AG04449 (cell line): ENCODE measurements around the gene METTL21C.

ENCODE experiments used
- CTCF ChIA-PET: fragments of 350-600 bp; formaldehyde crosslinking; extraction: SDS; loops from one replicate; lab custom pipeline; 2021; ENCODE audit warnings: antibody characterized with exemption; lab: Yijun Ruan, JAX
- POLR2A ChIA-PET: fragments of 400-600, 350-600 bp; formaldehyde crosslinking; extraction: SDS; loops from one replicate; lab custom pipeline; 2020; ENCODE audit warnings: antibody characterized with exemption, inconsistent platforms; lab: Yijun Ruan, JAX
- DNase-seq: peaks from one replicate; pipeline ENCODE4 v3.0.0-alpha.2; 2010; ENCODE audit warnings: low read depth, low spot score
- H3K4me3 ChIP-seq: 2 replicates; pipeline ENCODE4 v1.5.1; 2011; ENCODE audit warnings: low read depth, mild to moderate bottlenecking, control low read depth, low read length
- TF ChIP-seq, protein P1 (sequence below): IDR thresholded peaks from one replicate; pipeline ENCODE4 v1.5.1; 2011; ENCODE audit warnings: mild to moderate bottlenecking, moderate library complexity, low read length, control low read depth, inconsistent platforms; ENCODE audit not compliant: insufficient read depth; ENCODE audit errors: missing control alignments

METTL21C gene

DNA sequence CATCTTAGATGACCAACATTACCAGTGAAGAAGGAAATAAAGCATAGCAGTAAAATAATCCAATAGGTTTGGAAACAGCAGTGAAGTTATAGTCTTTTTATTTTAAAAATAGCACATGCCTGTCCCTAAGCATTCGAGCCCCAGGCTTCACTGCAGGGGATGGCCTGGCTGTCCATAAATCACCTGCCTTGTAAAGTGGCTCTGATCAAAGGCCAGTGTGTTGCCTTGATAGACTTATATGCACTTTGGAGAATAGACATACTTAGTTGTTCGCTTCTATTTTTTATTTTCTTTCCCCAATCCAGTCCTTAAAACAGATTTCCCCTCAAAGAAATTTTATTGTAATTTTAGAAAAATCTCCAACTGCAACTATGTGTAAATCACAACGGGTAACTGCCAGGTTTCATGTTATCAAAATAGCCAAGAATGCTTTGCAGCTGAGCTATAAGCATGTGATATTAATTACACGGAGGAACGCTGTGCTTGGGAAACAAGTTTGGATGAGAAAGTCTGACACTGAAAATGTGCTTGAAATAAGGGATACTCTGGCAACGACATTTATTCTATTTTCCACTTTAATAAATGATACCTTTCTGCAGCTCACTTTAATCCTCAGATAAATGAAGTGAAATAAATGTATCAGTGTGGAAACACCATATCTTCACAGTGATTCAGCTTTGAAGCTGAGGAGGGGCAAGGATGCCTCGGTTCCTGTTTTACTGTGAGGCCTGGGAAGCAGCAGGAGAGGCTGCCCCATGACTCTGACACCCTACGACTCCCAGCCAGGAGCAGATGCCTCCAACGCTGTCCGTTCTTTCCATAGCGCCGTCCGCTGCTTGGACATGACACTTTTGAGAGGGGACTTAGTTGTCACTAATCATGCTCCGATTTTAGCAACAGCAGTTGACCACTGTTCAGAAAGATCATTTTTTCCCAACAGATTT lies 5.5 kb upstream of the METTL21C start:
- DNase-seq: no peak
- no peak overlapping the region for H3K4me3 ChIP-seq
- TF ChIP-seq, protein P1, sequence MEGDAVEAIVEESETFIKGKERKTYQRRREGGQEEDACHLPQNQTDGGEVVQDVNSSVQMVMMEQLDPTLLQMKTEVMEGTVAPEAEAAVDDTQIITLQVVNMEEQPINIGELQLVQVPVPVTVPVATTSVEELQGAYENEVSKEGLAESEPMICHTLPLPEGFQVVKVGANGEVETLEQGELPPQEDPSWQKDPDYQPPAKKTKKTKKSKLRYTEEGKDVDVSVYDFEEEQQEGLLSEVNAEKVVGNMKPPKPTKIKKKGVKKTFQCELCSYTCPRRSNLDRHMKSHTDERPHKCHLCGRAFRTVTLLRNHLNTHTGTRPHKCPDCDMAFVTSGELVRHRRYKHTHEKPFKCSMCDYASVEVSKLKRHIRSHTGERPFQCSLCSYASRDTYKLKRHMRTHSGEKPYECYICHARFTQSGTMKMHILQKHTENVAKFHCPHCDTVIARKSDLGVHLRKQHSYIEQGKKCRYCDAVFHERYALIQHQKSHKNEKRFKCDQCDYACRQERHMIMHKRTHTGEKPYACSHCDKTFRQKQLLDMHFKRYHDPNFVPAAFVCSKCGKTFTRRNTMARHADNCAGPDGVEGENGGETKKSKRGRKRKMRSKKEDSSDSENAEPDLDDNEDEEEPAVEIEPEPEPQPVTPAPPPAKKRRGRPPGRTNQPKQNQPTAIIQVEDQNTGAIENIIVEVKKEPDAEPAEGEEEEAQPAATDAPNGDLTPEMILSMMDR: no peak
- POLR2A ChIA-PET: no interaction called here
- CTCF ChIA-PET: no interaction called here

DNA sequence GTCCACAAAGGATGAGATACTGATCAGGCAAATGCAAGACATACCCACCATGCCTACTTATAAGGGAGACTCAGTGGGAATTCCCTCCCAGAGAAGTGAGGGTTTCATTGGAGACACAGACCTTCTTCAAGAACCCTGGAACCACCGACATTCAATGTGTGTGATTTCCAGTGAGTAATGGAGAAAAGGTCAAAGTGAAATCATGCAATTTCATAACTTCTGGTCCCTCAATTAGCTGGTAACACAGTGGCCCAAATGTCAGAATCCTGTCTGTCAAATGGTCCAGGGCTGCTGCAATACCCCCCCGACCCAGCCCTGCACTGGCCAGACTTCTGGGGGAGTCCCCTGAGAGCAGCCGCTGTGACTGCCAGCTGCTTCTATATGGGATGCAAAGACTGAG lies 4.7 kb upstream of the METTL21C start:
- DNase-seq: no peak
- POLR2A ChIA-PET: no interaction called here
- CTCF ChIA-PET: no interaction called here

DNA sequence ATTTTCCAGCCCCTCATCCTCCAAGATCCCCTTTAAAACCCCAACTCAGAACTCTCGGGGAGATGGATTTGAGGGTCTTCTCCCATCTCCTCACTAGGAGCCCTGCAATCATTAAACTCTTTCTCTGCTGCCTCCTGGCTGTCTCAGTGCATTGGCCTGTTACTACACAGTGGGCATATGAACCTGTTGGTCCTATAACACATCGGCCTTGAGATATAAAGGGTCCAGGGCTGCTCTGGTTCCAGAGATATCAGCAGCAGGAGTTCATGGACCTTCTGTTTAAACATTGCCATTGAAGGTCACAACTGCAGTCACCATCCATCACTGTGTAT lies 3.8 kb upstream of the METTL21C start:
- H3K4me3 ChIP-seq: no peak overlapping the region
- POLR2A ChIA-PET: no interaction called here
- TF ChIP-seq, protein P1: no peak
- CTCF ChIA-PET: no interaction called here
- DNase-seq: no peak

More for the DNA sequence above, 4.7 kb upstream of the METTL21C start:
- TF ChIP-seq, protein P1: no peak
- H3K4me3 ChIP-seq: no peak overlapping the region

DNA sequence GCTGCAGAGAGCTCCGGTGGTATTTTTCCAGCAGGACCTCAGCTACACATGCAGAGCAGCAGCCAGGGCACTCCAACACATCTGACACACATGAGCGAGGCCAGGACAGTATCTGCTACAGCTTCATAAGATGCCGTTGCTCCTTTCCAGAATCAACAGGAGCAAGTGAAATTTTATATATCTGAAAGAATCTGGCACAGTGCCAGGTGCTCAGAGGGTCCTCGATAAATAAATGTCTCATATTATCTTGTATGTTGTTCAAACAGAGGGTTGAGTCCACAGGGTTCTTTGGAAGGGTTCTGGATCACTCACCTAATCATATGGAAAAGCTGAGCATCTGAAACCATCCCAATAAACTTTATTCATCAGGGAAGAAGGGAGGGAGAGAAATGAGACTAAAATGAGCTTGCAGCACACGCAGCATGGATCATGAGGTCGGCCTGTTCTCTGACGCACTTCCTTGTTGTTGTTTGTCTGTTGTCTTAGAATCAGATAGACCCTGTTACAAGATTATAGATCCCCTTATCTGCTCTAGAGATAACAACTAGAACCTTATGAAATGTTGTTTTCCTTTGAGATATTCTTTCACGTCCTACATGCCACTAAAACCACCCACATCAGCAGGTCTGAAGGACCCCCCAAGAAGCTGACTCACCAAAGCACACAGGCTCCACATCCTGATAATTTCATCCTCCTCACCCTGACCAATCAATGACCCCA lies 3.2 kb upstream of the METTL21C start:
- POLR2A ChIA-PET: no interaction called here
- DNase-seq: no peak
- CTCF ChIA-PET: no interaction called here
- H3K4me3 ChIP-seq: no peak overlapping the region
- TF ChIP-seq, protein P1: no peak

DNA sequence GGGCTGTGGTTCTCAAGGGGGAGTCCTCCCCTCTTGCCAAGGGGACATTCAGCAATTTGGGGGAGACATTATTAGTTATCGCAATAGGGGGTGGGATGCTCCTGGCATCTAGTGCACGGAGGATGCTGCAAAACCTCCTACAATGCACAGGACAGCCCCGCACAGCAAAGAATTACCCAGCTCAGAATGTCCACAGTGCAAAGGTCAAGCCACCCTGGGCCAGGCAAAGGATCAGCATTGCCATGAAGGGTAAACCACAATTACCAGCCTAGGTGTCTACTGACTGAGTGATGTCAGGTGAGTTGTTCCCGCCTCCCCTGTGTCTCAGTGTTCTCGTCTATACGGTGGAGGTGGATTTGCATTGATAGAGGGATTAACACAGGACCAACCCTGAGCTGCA lies 2.4 kb upstream of the METTL21C start:
- no peak for DNase-seq
- POLR2A ChIA-PET: no interaction called here
- TF ChIP-seq, protein P1: no peak
- CTCF ChIA-PET: no interaction called here
- H3K4me3 ChIP-seq: no peak overlapping the region

DNA sequence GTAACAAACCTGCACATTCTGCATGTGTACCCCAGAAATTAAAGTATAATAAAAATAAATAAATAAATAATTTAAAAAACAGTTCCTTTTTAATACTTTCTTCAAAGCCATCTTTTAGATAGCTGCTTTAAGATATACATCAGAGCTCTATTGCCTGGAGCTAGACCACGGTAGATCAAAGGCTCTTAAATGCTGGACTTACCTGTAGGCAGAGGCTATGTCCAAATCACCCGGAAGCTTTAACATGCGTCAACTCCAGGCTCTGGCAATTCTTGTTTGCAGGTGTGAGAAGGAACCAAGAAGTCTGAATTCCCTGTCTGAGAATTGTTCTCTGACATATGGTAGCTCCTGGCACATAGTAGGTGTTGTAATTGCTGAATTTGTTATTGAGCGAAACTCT lies 1.6 kb upstream of the METTL21C start:
- no peak for DNase-seq
- POLR2A ChIA-PET: no interaction called here
- no peak overlapping the region for H3K4me3 ChIP-seq
- CTCF ChIA-PET: no interaction called here
- TF ChIP-seq, protein P1: no peak
